Activated CD4-positive, alpha-beta T cell treated with anti-CD3 and anti-CD28 coated beads, Interleukin-2, Interleukin-4, amounts not matched to agents 100 ng/mL and 50 ng/mL, durations not matched to agents 16 hours and 8 hours (primary cell): Measurements from ENCODE around the gene DROSHA.
"Not testable (repeated sequence)": the region's sequence is repeated elsewhere in the genome, so short reads cannot be mapped to it uniquely, and the experiment has no call there.

Experiments
- DNase-seq: peaks from one replicate; pipeline ENCODE4 v3.0.0-alpha.2; 2020; ENCODE audit warnings: low spot score

The DROSHA gene

GRCh38 chr5:31416547-31416946 lies 115.3 kb downstream of the DROSHA start:
- DNase-seq = no peak

- no peak for DNase-seq
Observed at GRCh38 chr5:31415960-31416359, 115.9 kb downstream of the DROSHA start.

- no peak for DNase-seq
Observed at GRCh38 chr5:31415009-31415923, 116.6 kb downstream of the DROSHA start.

GRCh38 chr5:31413030-31413812 lies 118.7 kb downstream of the DROSHA start:
- no peak for DNase-seq

- no peak for DNase-seq
Observed at GRCh38 chr5:31412324-31412723, 119.6 kb downstream of the DROSHA start.

GRCh38 chr5:31410089-31410488 lies 121.8 kb downstream of the DROSHA start:
- DNase-seq = no peak

- no peak for DNase-seq
Observed at GRCh38 chr5:31408814-31409213, 123.1 kb downstream of the DROSHA start.

- DNase-seq = no peak
Observed at GRCh38 chr5:31407921-31408693, 123.8 kb downstream of the DROSHA start.

GRCh38 chr5:31404325-31404724 lies 127.6 kb downstream of the DROSHA start:
- no peak for DNase-seq

GRCh38 chr5:31401691-31402090 lies 130.2 kb downstream of the DROSHA start:
- no peak for DNase-seq

GRCh38 chr5:31397926-31398557 lies 133.9 kb downstream of the DROSHA start:
- no peak for DNase-seq

GRCh38 chr5:31396611-31397295 lies 135.1 kb downstream of the DROSHA start:
- no peak for DNase-seq

- DNase-seq = not testable (repeated sequence)
Observed at GRCh38 chr5:31395450-31396045, 136.3 kb downstream of the DROSHA start.

GRCh38 chr5:31393126-31393525 lies 138.8 kb downstream of the DROSHA start:
- no peak for DNase-seq

GRCh38 chr5:31392061-31392460 lies 139.8 kb downstream of the DROSHA start:
- no peak for DNase-seq

GRCh38 chr5:31390256-31390655 lies 141.6 kb downstream of the DROSHA start:
- DNase-seq = no peak

- no peak for DNase-seq
Observed at GRCh38 chr5:31385774-31386537, 145.9 kb downstream of the DROSHA start.

- DNase-seq = no peak
Observed at GRCh38 chr5:31383734-31384133, 148.2 kb downstream of the DROSHA start.

GRCh38 chr5:31382051-31382878 lies 149.6 kb downstream of the DROSHA start:
- DNase-seq = no peak
